GM19468 (cell line): ENCODE data around the gene TSPAN4.

Experiments
- ATAC-seq: cut with Tn5 transposase; IDR thresholded peaks from one replicate; pipeline ENCODE4 v1.9.1; 2021; ENCODE audit warnings: mild to moderate bottlenecking, moderate library complexity, moderate number of reproducible peaks; ENCODE audit not compliant: unreplicated experiment; ENCODE audit errors: extremely low read depth

The TSPAN4 gene

DNA sequence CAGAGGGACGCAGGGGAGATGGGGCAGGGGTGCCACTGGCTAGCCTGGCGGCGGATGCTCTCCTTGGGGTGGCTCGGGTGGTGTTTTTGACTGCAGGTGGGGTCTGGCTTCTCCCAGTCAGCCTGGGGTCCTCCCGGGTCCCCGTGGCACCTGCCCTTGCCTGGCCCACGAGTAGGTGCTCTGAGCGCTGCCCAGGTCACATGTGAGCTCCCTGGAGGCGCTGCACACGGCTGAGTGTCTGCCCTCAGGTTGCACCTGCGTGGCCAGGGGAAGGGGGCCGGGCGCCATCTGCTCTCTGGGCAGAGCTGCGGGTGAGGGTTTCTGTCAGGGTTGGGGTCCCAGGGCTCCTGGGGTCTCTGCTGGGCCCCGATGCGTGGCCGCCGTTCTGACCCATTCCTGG lies 5.2 kb downstream of the TSPAN4 start:
- ATAC-seq: no peak

- no peak for ATAC-seq
These were observed 5.8 kb downstream of the TSPAN4 start for GRCh38 chr11:848380-848931.

DNA sequence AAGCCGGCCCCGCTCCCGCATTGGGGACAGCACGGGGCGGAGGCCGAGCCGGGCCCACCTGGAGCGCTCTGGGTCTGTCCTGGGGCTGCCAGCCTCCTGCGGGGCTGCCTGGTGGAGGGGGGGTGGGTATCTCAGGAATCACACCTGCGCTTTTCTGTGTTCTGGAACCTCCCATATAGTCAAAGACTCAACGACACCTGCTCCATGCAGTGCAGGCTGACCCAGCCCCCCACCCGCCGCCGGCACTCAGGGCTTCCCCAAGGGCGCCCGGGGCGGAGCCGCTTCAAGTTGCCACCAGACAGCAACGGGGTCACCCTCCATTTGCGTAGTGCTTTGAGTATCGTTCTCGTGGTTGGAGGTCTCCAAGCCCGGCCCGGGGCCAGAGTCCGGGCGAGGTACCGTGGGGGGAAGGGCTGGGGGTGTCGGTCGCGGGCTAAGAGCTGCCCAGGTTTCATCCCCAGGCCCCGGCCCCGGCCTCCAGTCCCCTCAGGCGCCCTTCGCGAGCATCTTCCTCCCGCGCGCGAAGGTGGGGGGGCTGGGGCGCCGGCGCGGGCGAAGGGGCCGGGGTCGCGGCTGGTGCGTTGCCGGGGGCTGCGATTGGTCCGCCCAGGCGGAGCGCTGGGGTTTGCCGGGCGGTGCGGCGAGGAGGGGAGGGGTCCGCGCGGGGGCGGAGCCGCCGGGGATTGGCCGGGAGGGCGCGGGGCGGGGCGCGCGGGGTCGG lies 6.6 kb downstream of the TSPAN4 start:
- no peak for ATAC-seq

DNA sequence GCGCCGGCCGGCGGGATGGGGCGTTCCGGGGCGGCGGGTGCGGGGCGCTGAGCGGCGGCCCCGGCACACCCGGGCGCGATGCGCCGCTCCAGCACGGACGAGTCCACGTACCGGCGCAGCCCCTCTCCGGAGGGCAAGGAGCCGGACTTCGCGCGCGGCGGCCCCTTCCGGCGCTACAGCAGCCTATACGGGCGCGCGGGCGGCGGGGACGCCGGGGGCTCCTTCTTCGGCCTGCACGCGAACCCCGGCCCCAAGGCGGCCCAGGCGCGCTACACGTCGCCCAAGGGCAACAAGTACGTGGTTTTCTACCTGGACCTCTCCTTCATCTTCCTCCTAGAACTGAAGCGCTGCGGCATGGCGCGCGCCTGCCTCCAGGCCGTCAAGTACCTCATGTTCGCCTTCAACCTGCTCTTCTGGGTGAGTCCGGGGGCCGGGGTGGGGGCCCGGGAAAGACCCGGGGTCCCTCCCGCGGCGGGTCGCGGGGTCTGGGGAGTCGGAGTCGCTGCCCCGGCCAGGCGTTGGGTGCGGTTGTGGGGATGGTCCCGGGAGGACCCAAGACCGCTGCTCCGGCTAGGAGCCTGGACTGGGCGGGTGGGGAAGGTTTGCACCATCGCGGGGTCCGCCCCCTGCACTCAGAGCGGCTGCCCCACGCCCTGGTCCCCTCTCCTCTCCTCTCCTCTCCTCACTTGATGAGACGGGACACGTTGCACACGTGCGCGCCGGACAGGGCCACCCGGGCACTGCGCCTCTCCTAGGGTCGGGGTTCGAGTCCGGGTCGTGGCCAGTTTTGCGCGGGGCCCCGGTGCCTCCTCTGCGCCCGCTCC lies 7.5 kb downstream of the TSPAN4 start:
- ATAC-seq: no peak

GRCh38 chr11:850775-851763 lies 8.4 kb downstream of the TSPAN4 start:
- no peak for ATAC-seq

- ATAC-seq: no peak
These were observed 10.1 kb downstream of the TSPAN4 start for GRCh38 chr11:852762-853161.

DNA sequence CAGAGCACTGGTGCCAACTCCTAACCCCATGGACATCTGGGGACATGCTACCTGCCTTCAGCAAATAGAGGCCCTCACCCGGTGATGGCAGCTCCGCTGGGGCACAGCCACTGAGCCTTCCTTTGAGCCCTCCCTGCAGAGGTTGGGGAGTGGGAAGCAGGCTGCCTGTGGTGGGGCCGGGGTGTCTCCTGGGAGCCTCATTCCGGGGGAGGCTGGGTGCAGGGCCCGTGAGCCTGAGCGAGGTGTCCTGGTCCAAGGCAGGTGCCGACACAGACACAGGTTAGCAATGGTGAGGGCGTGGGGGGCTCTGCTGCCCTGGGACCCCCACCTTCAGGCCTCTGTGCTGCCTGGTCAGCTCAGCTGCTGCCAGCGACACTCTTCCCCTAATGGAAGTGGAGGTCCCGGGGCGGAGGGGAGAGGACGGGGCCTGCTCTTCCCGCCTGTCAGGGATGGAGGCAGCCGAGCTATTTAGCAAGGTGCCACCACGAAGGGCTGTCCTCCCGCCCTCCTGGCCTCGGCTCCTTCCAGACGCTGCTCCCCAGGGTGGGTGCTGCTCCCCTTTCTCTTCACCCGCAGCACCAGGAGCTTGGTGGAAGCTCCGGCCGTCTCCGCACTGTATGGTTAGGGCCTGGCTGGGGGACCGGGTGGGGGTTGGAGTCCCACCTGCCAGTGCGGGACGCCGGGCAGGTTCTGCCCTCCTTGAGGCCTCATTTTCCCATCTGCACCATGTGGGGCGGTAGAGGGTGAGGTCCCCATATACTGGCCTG lies 11.2 kb downstream of the TSPAN4 start:
- ATAC-seq: no peak

GRCh38 chr11:854601-855329 lies 12.1 kb downstream of the TSPAN4 start:
- no peak for ATAC-seq

GRCh38 chr11:855330-855674 lies 12.7 kb downstream of the TSPAN4 start:
- no peak for ATAC-seq

DNA sequence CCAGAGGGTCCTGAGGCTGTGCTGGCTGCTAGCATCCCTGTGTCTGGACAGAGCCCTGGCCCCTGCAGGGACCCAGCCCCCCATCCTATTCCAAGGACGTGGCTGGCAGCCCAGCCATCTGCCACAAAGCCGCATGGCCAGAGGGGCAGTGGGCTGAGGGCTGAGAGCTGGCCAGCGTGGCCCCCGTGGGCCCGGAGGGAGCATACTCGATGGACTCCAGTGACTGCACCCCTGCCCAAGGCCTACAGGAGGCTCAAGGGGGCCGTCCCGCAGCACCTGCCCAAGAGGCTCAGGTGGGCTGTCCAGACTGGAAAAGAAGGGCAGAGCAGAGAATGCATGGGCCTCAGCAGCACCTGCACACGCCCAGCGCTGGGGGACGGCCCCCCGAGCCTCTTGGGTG lies 13.1 kb downstream of the TSPAN4 start:
- no peak for ATAC-seq

GRCh38 chr11:856397-856796 lies 13.7 kb downstream of the TSPAN4 start:
- ATAC-seq: no peak

DNA sequence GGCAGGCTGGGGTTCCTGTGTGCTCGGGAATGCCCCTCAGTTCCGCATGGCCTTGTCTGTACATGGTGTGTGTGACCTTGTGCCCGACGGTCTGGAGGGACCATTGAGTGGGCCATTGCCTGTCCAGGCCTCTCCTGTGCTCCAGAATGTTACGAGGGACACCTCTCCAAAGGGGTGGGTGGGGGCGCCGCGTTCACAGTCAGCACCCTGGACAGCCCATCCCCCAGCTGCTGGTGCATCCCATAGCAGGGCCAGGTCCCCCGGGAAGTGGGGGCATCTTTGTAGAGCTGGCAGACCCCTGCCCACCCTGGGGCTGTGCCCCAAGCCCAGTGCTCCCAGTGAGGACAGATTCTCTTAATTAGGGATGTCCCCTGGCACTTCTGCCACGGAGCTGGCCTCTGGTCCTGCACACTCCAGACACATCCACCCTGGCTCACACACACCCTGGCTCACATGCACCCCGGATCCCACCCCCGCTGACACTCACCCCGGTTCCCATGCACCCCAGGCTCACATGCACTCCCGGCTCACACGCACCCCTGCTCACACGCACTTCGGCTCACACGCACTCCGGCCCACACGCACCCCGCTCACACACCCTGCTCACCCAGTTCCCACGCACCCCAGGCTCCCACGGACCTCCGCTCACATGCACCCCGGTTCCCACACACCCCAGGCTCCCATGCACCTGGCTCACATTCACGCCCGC lies 15.6 kb downstream of the TSPAN4 start:
- ATAC-seq: no peak

GRCh38 chr11:858762-859339 lies 16.2 kb downstream of the TSPAN4 start:
- ATAC-seq: no peak

- ATAC-seq: no peak
These were observed 16.9 kb downstream of the TSPAN4 start for GRCh38 chr11:859394-860131.

DNA sequence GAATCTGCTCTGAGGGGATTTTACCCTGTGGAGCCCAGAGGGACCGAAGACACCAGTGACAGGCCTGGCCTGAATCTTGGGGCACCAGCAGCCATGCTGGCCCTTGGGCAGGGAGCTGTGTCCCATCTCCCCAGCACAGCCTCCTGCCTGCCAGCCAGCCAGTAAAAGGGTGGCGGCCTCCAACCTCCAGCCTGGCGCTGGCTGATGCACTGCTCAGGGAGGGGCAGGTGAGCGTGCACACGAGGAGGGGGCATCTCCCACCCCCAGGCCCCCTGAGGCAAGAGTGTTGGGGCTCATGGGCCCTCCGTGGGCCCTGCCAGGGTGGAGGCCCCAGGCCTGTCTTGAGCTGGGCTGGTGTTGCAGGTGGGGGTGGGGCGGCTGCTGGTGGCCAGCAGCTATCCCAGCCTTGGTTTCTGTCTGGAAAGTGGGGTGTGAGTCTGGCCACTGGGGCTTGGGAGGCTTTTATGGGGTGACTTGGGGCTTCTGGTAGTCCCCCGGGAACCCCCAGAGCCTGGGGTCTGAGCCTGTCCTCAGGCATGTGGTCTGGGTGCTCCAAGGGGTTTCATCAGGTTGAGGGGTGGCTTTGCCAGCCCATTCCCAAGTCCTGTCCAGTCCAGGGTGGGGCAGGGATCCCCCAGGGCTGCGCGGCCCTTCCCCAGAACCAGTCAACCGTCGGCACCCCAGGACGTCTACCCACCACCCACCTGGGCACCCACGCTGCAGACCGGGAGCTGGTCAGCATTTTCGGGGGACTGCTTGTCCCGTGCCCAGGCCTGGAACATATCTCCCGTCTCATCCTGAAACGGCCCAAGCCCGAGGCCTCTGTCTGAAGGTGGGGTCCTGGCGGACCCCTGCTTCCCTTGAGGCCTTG lies 17.8 kb downstream of the TSPAN4 start:
- ATAC-seq: no peak

GRCh38 chr11:861105-861479 lies 18.4 kb downstream of the TSPAN4 start:
- ATAC-seq: no peak
